Loucy (cell line): Measurements from ENCODE around the gene IZUMO2.

Experiments used
- H2AFZ ChIP-seq: fragments of 200-600 bp; sonication (generic); 2 replicates; pipeline ENCODE4 v1.6.0; 2016; ENCODE audit warnings: antibody characterized with exemption, mild to moderate bottlenecking, low read length, moderate library complexity
- H3F3A ChIP-seq: fragments of 200-600 bp; 2 replicates; pipeline ENCODE4 v1.6.0; 2016; ENCODE audit warnings: antibody characterized with exemption, low read depth, mild to moderate bottlenecking
- H3K27me3 ChIP-seq: fragments of 200-600 bp; sonication (generic); 2 replicates; pipeline ENCODE4 v1.6.1; 2014; ENCODE audit warnings: low read length, mild to moderate bottlenecking; ENCODE audit not compliant: insufficient read depth, poor library complexity, severe bottlenecking
- H3K36me3 ChIP-seq: fragments of 200-600 bp; sonication (generic); 2 replicates; pipeline ENCODE4 v1.6.1; 2016; ENCODE audit warnings: low read length; ENCODE audit not compliant: insufficient read depth
- H3K4me1 ChIP-seq: fragments of 200-600 bp; sonication (generic); 2 replicates; pipeline ENCODE4 v1.5.1; 2014; ENCODE audit warnings: low read length, mild to moderate bottlenecking; ENCODE audit not compliant: insufficient read depth, poor library complexity, severe bottlenecking
- H3K4me2 ChIP-seq: fragments of 200-600 bp; sonication (generic); 2 replicates; pipeline ENCODE4 v1.6.0; 2014; ENCODE audit warnings: antibody characterized with exemption, low read length, low read depth, mild to moderate bottlenecking; ENCODE audit not compliant: poor library complexity, severe bottlenecking
- H3K4me3 ChIP-seq: fragments of 200-600 bp; sonication (generic); 2 replicates; pipeline ENCODE4 v1.5.1; 2014; ENCODE audit warnings: low read length, mild to moderate bottlenecking, mixed read lengths; ENCODE audit not compliant: poor library complexity, severe bottlenecking
- H3K79me2 ChIP-seq: fragments of 200-600 bp; sonication (generic); 2 replicates; pipeline ENCODE4 v1.6.1; 2014; ENCODE audit warnings: low read length; ENCODE audit not compliant: insufficient read depth
- H3K9ac ChIP-seq: fragments of 200-600 bp; sonication (generic); 2 replicates; pipeline ENCODE4 v1.6.0; 2014; ENCODE audit warnings: mild to moderate bottlenecking, low read depth, low read length, moderate library complexity; ENCODE audit not compliant: poor library complexity, severe bottlenecking
- H3K9me2 ChIP-seq: fragments of 200-600 bp; sonication (generic); replicated peaks from 2 replicates; pipeline ENCODE4 v1.6.1; 2016; ENCODE audit warnings: low read depth, low read length, mixed read lengths
- H3K9me3 ChIP-seq: fragments of 200-600 bp; sonication (generic); 2 replicates; pipeline ENCODE4 v1.6.1; 2014; ENCODE audit warnings: mild to moderate bottlenecking, antibody characterized with exemption, low read length, low read depth; ENCODE audit not compliant: insufficient read depth
- H4K20me1 ChIP-seq: fragments of 200-600 bp; sonication (generic); 2 replicates; pipeline ENCODE4 v1.6.0; 2014; ENCODE audit warnings: antibody characterized with exemption, low read length, mild to moderate bottlenecking; ENCODE audit not compliant: insufficient read depth, poor library complexity, severe bottlenecking
- EZH2phosphoT487 ChIP-seq: fragments of 200-600 bp; IDR thresholded peaks from 2 replicates; pipeline ENCODE4 v1.6.1; 2018; ENCODE audit warnings: antibody characterized with exemption, mild to moderate bottlenecking, moderate library complexity, borderline replicate concordance
- TF ChIP-seq, protein P1 (sequence below): fragments of 200-600 bp; sonication (generic); conservative IDR thresholded peaks from 2 replicates; pipeline ENCODE4 v1.5.1; 2014; ENCODE audit warnings: mild to moderate bottlenecking, antibody characterized with exemption, low read length

IZUMO2 gene

DNA sequence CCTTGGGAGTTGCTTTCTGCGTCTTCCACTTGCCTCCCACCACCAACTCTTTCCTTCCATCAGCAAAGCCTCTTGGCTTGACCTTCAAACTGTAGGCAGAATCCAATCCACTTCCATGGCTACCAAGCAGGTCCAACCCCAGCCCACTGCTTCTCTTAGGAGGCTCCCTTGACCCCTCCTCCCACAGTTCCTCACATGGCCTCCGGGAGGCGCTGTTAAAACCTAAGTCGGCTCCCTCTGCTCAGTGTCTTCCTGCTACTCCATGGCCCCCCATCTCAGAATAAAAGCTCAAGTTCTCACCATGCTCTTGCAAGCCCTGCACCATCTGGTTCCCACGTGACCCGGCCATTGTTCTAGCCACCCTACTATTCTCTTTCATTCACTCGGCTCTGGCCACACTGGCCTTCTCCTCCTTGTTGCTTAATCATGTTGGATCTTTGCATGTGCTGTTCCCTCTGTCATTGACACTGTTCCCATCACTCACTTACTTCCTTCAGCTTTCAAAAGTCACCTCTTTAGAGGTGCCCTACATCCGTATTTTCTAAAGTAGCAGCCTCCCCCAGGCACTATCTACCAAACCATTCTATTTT, 7.5 kb downstream of the IZUMO2 start:
- Histone ChIP-seq H3K4me2 (no peak overlapping the region), H3K36me3 (no peaks in the 10 kb centered on the region), H3K79me2 (no peaks in the 10 kb centered on the region), H3K27me3 (no peaks in the 10 kb centered on the region), H3K9me2 (no peaks in the 10 kb centered on the region), H3K9me3 (no peaks in the 10 kb centered on the region), H3K4me3 (no peak overlapping the region), H3K9ac (no peak overlapping the region), H3K4me1 (no peaks in the 10 kb centered on the region), H2AFZ (no peak overlapping the region), H3F3A (no peaks in the 10 kb centered on the region), H4K20me1 (no peaks in the 10 kb centered on the region)
- TF ChIP-seq, protein P1, sequence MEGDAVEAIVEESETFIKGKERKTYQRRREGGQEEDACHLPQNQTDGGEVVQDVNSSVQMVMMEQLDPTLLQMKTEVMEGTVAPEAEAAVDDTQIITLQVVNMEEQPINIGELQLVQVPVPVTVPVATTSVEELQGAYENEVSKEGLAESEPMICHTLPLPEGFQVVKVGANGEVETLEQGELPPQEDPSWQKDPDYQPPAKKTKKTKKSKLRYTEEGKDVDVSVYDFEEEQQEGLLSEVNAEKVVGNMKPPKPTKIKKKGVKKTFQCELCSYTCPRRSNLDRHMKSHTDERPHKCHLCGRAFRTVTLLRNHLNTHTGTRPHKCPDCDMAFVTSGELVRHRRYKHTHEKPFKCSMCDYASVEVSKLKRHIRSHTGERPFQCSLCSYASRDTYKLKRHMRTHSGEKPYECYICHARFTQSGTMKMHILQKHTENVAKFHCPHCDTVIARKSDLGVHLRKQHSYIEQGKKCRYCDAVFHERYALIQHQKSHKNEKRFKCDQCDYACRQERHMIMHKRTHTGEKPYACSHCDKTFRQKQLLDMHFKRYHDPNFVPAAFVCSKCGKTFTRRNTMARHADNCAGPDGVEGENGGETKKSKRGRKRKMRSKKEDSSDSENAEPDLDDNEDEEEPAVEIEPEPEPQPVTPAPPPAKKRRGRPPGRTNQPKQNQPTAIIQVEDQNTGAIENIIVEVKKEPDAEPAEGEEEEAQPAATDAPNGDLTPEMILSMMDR, result peak; percentile 36
- no peak for TF ChIP-seq EZH2phosphoT487

DNA sequence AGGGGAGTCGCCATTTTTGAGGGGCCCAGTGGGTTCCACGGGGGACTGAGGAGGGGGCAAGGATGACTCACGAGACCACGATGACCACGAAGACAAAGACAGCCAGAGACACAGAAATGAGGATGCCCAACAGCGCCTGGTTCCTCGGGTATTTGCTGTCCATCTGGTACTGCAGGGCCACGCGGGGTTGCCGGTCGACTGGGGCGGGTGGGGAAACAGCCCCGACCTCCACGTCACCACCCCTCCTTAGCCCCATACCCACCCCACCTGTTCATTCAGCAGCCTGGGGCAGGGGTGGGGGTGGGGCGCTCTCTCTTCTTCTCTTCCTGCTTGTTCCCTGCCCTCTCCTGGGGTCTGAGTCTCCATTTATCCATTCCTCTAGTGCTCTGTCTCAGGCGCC, 8.6 kb downstream of the IZUMO2 start:
- Histone ChIP-seq H3K9ac (no peak overlapping the region), H3K4me1 (no peaks in the 10 kb centered on the region), H3K36me3 (no peaks in the 10 kb centered on the region), H3K79me2 (no peaks in the 10 kb centered on the region), H3K4me3 (no peak overlapping the region), H3K9me2 (no peaks in the 10 kb centered on the region), H3K9me3 (no peaks in the 10 kb centered on the region), H2AFZ (no peak overlapping the region), H4K20me1 (no peaks in the 10 kb centered on the region), H3K27me3 (no peaks in the 10 kb centered on the region), H3K4me2 (no peak overlapping the region), H3F3A (no peaks in the 10 kb centered on the region)
- TF ChIP-seq, protein P1, result no peak
- no peak for TF ChIP-seq EZH2phosphoT487

DNA sequence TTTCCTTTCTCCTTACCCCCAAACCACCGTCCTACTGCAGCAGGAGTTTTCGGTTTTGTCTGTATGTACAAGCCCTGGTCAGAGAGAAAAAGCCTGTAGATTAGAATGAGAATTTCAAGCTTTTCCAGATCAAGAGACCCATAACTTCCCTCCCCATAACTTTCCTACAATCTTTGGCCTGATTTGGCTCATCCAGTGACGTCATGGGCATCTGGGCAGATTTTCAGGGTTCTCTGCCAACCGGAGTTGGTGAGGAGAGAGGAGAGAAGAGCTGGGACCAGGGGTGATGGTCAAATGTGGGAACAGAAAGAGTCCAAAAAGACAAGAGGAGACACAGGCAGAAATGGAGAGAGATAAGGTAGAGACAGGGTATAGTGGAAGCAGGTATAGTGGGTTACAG, 10.5 kb downstream of the IZUMO2 start:
- Histone ChIP-seq H3K4me2 (no peak overlapping the region), H3K27me3 (no peaks in the 10 kb centered on the region), H3K36me3 (no peaks in the 10 kb centered on the region), H3K9ac (no peak overlapping the region), H3K9me3 (no peaks in the 10 kb centered on the region), H2AFZ (no peak overlapping the region), H3K4me3 (no peak overlapping the region), H4K20me1 (no peaks in the 10 kb centered on the region), H3K79me2 (no peaks in the 10 kb centered on the region), H3K9me2 (no peaks in the 10 kb centered on the region), H3K4me1 (no peaks in the 10 kb centered on the region), H3F3A (no peaks in the 10 kb centered on the region)
- TF ChIP-seq EZH2phosphoT487, result no peak
- TF ChIP-seq, protein P1, result no peak
